Astrocyte (in vitro differentiated cells and primary cell): Measurements from ENCODE around the gene RAD51.
"Not testable (repeated sequence)": the region's sequence is repeated elsewhere in the genome, so short reads cannot be mapped to it uniquely, and the experiment has no call there.

Experiments
- CTCF ChIP-seq: IDR thresholded peaks from 2 replicates; pipeline ENCODE4 v1.5.1; 2011; ENCODE audit warnings: low read depth, mild to moderate bottlenecking, inconsistent platforms, low read length, moderate library complexity; ENCODE audit not compliant: insufficient read depth
- EZH2 ChIP-seq: IDR thresholded peaks from 2 replicates; pipeline ENCODE4 v1.6.1; 2012; ENCODE audit warnings: mild to moderate bottlenecking, low read length, inconsistent platforms; ENCODE audit not compliant: insufficient read depth

DNA sequence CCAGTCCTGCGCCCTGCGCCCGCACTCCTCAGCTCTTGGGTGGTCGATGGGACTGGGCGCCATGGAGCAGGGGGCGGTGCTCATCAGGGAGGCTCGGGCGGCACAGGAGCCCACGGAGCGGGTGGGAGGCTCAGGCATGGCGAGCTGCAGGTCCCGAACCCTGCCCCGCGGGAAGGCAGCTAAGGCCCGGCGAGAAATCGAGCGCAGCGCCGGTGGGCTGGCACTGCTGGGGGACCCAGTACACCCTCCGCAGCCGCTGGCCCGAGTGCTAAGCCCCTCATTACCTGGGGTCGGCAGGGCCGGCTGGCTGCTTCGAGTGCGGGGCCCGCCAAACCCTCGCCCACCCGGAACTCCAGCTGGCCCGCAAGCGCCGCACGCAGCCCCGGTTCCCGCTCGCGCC, 18.1 kb upstream of the RAD51 start:
- not testable (repeated sequence) for TF ChIP-seq CTCF, EZH2
